Breast epithelium (tissue), 4 donors: ENCODE results near the gene RBPMS2. TPM values are rescaled to one million over a fixed set of nuclear protein-coding genes. Genes with fewer than 3 reads are reported as not detected.

Experiments
- DNase-seq, 2 donors: peaks; one replicate each; pipeline ENCODE4 v3.0.0-alpha.2; 2019; ENCODE audit warnings: low spot score in 2 of 2
- H3K27ac ChIP-seq, 2 donors: fragments of 200-600 bp; sonication (generic) in 1 of 2; one replicate each; pipeline ENCODE4 v1.5.1; 2016 to 2019; ENCODE audit warnings: mild to moderate bottlenecking in 1 of 2
- H3K27me3 ChIP-seq, 2 donors: fragments of 200-600 bp; sonication (generic) in 1 of 2; one replicate each; pipeline versions ENCODE4 v1.5.1 to v1.6.0; 2017 to 2019; ENCODE audit warnings: control low read depth in 1 of 2, mild to moderate bottlenecking in 1 of 2
- H3K36me3 ChIP-seq: fragments of 200-600 bp; one replicate; pipeline ENCODE4 v1.5.1; 2019
- H3K4me1 ChIP-seq, 2 donors: fragments of 200-600 bp; sonication (generic); one replicate each; pipeline ENCODE4 v1.5.1; 2016 to 2019; ENCODE audit warnings: control low read depth in 1 of 2
- H3K4me3 ChIP-seq, 3 donors: fragments of 200-600 bp; sonication (generic); 1 replicate in 2 of 3; 2 replicates in 1 of 3; pipeline ENCODE4 v1.5.1; 2016 to 2019; ENCODE audit warnings: mild to moderate bottlenecking in 3 of 3, moderate library complexity in 2 of 3
- H3K9me3 ChIP-seq, 2 donors: fragments of 200-600 bp; sonication (generic) in 1 of 2; one replicate each; pipeline ENCODE4 v1.5.1; 2016 to 2019; ENCODE audit warnings: control low read depth in 1 of 2
- CTCF ChIP-seq, 3 donors: fragments of 450-650 bp; IDR thresholded peaks; one replicate each; pipeline ENCODE4 v1.5.1; 2016 to 2017; ENCODE audit warnings: antibody characterized with exemption in 3 of 3, mild to moderate bottlenecking in 3 of 3, moderate library complexity in 3 of 3
- POLR2A ChIP-seq: fragments of 450-650 bp; IDR thresholded peaks from one replicate; pipeline ENCODE4 v1.6.1; 2016; ENCODE audit warnings: antibody characterized with exemption, mild to moderate bottlenecking, moderate library complexity
- POLR2AphosphoS5 ChIP-seq, 3 donors: sonication (generic); formaldehyde crosslinking; IDR thresholded peaks; one replicate each; pipeline ENCODE4 v1.6.1; 2017; ENCODE audit warnings: antibody characterized with exemption in 3 of 3
- intact Hi-C: fragments of 100-400 bp; cut with DNase I; formaldehyde crosslinking; loops from one replicate; pipeline ENCODE4 v1.15.1; 2023; ENCODE audit warnings: low total_unique reads
- total RNA-seq, 3 donors: library from RNA; depleted of rRNA; stranded (reverse); fragments of >200 nt; gene quantifications; one replicate each; pipeline ENCODE4 v1.1.0, GENCODE V29; 2016

Gene RBPMS2
- total RNA-seq, 3 donors from 2014 or later, result 0.66 to 1.9 TPM; not detected in 1

DNA sequence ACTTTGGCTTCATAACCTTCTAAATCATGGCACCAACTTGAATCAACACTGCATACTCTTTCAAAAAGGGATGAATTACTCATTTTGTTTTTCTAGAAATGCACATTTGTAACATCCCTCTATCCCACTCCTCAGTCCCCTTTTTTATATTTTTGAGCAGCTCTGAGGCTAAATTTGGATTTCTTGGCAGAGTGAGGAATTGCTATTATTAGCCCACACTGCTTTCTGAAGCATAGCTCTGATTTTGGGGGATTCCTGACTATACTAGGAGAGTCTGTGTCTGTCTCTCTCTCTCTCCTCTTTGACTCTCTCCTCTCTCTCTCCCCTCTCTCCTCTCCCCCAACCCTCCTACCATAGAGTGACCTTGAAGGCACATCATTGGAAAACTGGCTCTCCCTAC is 76.6 kb downstream of the RBPMS2 start:
- DNase-seq, result no peak
- Histone ChIP-seq H3K4me3 (no peak overlapping the region), H3K36me3 (no peaks in the 10 kb centered on the region), H3K4me1 (peaks cover 16 to 32% of the 10 kb centered on the region in 2 donors), H3K27me3 (no peaks in the 10 kb centered on the region), H3K27ac (peak overlapping the region; percentile 75 to 89), H3K9me3 (no peaks in the 10 kb centered on the region)
- no peak for TF ChIP-seq POLR2A
- no peak for TF ChIP-seq POLR2AphosphoS5 (IDR thresholded peaks at IDR 0.05)
- TF ChIP-seq CTCF (IDR thresholded peaks at IDR 0.05), result no peak
- intact Hi-C loops, result no loop called here

DNA sequence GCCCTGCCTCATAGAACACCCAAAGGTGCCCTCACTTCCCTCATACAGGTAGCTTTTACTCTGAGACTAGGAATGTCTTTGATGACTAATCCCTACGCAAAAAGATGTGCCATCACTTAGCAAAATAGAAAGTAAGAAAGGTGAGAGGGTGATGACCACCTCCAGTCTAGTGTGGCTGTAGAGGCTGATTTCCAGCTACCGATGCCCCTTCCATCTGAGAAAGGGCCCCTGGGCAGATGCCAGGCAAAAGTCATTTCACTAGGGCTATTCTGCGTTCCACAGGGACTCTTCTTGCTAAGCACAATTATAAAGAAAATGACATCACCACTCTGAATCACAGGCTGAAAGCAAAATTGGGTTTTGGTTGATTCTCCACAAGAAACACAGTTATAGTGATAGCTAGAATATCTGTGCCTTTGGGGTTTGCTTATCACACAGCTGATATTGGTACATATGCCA is 77.4 kb downstream of the RBPMS2 start:
- intact Hi-C loops, result no loop called here
- TF ChIP-seq POLR2A, result no peak
- TF ChIP-seq CTCF (IDR thresholded peaks at IDR 0.05), result no peak
- no peak for TF ChIP-seq POLR2AphosphoS5 (IDR thresholded peaks at IDR 0.05)
- peak overlapping the region; percentile 34 to 75 for H3K27ac ChIP-seq
- H3K4me3 ChIP-seq, result peak overlapping the region in 1 of 3 donors; percentile 7
- H3K9me3 ChIP-seq, result no peaks in the 10 kb centered on the region
- DNase-seq, result peak in 1 of 2 donors; percentile 36
- H3K4me1 ChIP-seq, result peaks cover 16 to 38% of the 10 kb centered on the region in 2 donors
- no peaks in the 10 kb centered on the region for H3K36me3 ChIP-seq
- no peaks in the 10 kb centered on the region for H3K27me3 ChIP-seq

- TF ChIP-seq POLR2A (no peak), CTCF (IDR thresholded peaks at IDR 0.05) (no peak), POLR2AphosphoS5 (IDR thresholded peaks at IDR 0.05) (no peak)
- H3K9me3 ChIP-seq, result no peaks in the 10 kb centered on the region
- H3K27ac ChIP-seq, result peak overlapping the region in 1 of 2 donors; percentile 16
- H3K4me3 ChIP-seq, result no peak overlapping the region
- no peak for DNase-seq
- no peaks in the 10 kb centered on the region for H3K36me3 ChIP-seq
- intact Hi-C loops, result no loop called here
- H3K4me1 ChIP-seq, result peaks cover 16 to 39% of the 10 kb centered on the region in 2 donors
- no peaks in the 10 kb centered on the region for H3K27me3 ChIP-seq
These were observed 78.9 kb downstream of the RBPMS2 start for GRCh38 chr15:64696481-64696880.

DNA sequence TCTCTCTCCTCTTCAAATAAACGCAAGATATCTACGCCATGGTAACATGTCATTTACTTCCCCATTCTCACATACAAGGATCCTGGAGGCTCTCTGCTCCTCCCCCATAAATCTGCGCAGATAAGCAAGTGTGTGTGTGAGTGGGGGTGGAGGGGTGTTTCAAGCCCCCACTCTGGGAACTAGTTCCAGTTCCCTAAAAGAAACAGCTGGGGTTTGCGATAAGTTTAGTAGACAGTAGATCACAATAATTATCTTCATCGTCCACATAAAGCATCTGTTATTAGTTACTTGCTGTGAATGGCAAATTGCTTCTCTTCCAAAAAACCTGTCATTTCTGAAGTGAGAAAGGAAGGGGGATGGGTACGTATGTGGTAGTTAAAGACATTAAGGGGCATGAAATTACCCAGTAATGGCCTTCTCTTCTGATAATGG is 79.8 kb downstream of the RBPMS2 start:
- peak overlapping the region in 1 of 2 donors; percentile 23 for H3K27ac ChIP-seq
- no peak overlapping the region for H3K4me3 ChIP-seq
- intact Hi-C loops, result no loop called here
- no peaks in the 10 kb centered on the region for H3K27me3 ChIP-seq
- peaks cover 14 to 36% of the 10 kb centered on the region in 2 donors for H3K4me1 ChIP-seq
- no peak for DNase-seq
- no peaks in the 10 kb centered on the region for H3K9me3 ChIP-seq
- no peak for TF ChIP-seq POLR2A
- TF ChIP-seq POLR2AphosphoS5 (IDR thresholded peaks at IDR 0.05), result no peak
- TF ChIP-seq CTCF (IDR thresholded peaks at IDR 0.05), result no peak
- no peaks in the 10 kb centered on the region for H3K36me3 ChIP-seq

DNA sequence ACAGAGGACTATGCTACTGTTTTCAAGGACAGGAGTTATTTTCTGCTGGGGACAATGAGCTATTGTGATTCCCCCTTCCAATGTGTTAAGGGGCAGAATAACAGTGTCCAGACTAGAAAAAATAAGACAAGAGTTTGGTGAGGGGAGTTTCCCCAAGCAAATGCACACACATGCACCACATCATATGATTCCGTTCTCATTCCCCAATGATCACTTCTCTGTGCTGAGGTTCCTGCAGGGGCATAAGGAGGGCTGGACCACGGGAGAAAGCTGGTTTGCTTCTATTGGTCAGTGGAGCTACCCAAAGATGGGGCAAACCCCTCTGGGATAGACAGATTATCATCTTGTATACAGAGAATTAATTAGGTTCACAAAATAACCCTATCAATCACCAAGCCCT is 80.6 kb downstream of the RBPMS2 start:
- Histone ChIP-seq H3K27ac (peak overlapping the region in 1 of 2 donors; percentile 23), H3K27me3 (no peaks in the 10 kb centered on the region), H3K9me3 (no peaks in the 10 kb centered on the region), H3K4me1 (peaks cover 7 to 28% of the 10 kb centered on the region in 2 donors), H3K4me3 (no peak overlapping the region), H3K36me3 (no peaks in the 10 kb centered on the region)
- no peak for DNase-seq
- TF ChIP-seq CTCF (IDR thresholded peaks at IDR 0.05) (no peak), POLR2A (no peak), POLR2AphosphoS5 (IDR thresholded peaks at IDR 0.05) (no peak)
- intact Hi-C loops, result no loop called here
